K562 (cell line): ENCODE results near the gene DUSP10. TPM values are rescaled to one million over a fixed set of nuclear protein-coding genes. Genes with fewer than 3 reads are reported as not detected.

Experiments
- CBX3 ChIP-seq, 2 experiments: IDR thresholded peaks; 1 replicate in 1 of 2; 2 replicates in 1 of 2; pipeline ENCODE4 v1.6.1; 2012; ENCODE audit warnings: inconsistent platforms in 2 of 2, low read length in 2 of 2, borderline replicate concordance in 1 of 2, control low read depth in 1 of 2
- CEBPB ChIP-seq: fragments of 450-650 bp; IDR thresholded peaks from 2 replicates; pipeline ENCODE4 v1.6.1; 2016; ENCODE audit warnings: missing genetic modification characterization, missing compliant biosample characterization
- CREM ChIP-seq: IDR thresholded peaks from 2 replicates; pipeline ENCODE4 v1.6.1; 2014; ENCODE audit warnings: antibody characterized with exemption, low read depth
- FOXJ2 ChIP-seq: fragments of 200-800 bp; sonication (Bioruptor generic); IDR thresholded peaks from 2 replicates; pipeline ENCODE4 v1.6.1; 2016; ENCODE audit warnings: missing genetic modification characterization, missing compliant biosample characterization
- GABPB2 ChIP-seq: fragments of 250-450 bp; sonication (Bioruptor Pico); conservative IDR thresholded peaks from 2 replicates; pipeline ENCODE4 v1.5.1; 2021; ENCODE audit warnings: mild to moderate bottlenecking
- GMEB1 ChIP-seq: fragments of 250-450 bp; sonication (Bioruptor Pico); IDR thresholded peaks from 2 replicates; pipeline ENCODE4 v1.4.0; 2020; ENCODE audit warnings: mild to moderate bottlenecking
- POLR2A ChIP-seq: fragments of 450-650 bp; conservative IDR thresholded peaks from 2 replicates; pipeline ENCODE4 v1.6.1; 2016
- ZBTB11 ChIP-seq, 3 experiments: fragments of 200-800 bp in 1 of 3; fragments of 250-450 bp in 1 of 3; fragments of 450-650 bp in 1 of 3; sonication (Bioruptor Pico) in 1 of 3; sonication (Bioruptor generic) in 1 of 3; formaldehyde crosslinking in 1 of 3; IDR thresholded peaks; 2 replicates each; pipeline versions ENCODE4 v1.6.1 to v1.8.0; 2016 to 2022; ENCODE audit warnings: mild to moderate bottlenecking in 2 of 3, missing genetic modification characterization in 2 of 3, missing compliant biosample characterization in 1 of 3, moderate library complexity in 1 of 3
- ZBTB26 ChIP-seq: fragments of 450-650 bp; formaldehyde crosslinking; IDR thresholded peaks from 2 replicates; pipeline ENCODE4 v1.4.0; 2022; ENCODE audit warnings: missing genetic modification characterization
- ZBTB40 ChIP-seq, 2 experiments: fragments of 450-650 bp in 1 of 2; sonication (generic) in 1 of 2; formaldehyde crosslinking in 1 of 2; IDR thresholded peaks; 2 replicates each; pipeline versions ENCODE4 v1.7.1 to v1.9.0; 2016 to 2022; ENCODE audit warnings: inconsistent platforms in 1 of 2, mild to moderate bottlenecking in 1 of 2, missing genetic modification reagents in 1 of 2
- ZNF324 ChIP-seq: fragments of 250-450 bp; sonication (Bioruptor Pico); IDR thresholded peaks from 2 replicates; pipeline ENCODE4 v1.4.0; 2020; ENCODE audit warnings: mild to moderate bottlenecking
- ZNF583 ChIP-seq: fragments of 250-450 bp; sonication (Bioruptor Pico); IDR thresholded peaks from 2 replicates; pipeline ENCODE4 v1.4.0; 2020
- polyA plus RNA-seq, 8 experiments: library from polyadenylated mRNA; depleted of rRNA in 4 of 8; stranded (reverse) in 5 of 8; unstranded in 3 of 8; fragments of >200 nt; fragmentation: Nextera tagmentation in 2 of 8; fragmentation: Illumina TruSeq in 1 of 8; extraction: Ambion mirVana in 2 of 8; extraction: Trizol in 1 of 8; gene quantifications; 2 replicates each; pipeline versions ENCODE4 v1.2.1 to v1.2.3, GENCODE V29; 2011 to 2014; ENCODE audit warnings: inconsistent platforms in 1 of 8, missing spikeins in 1 of 8
- total RNA-seq, 7 experiments: library from RNA; depleted of rRNA in 6 of 7; stranded (reverse); fragments of >200 nt in 6 of 7; fragmentation: Illumina TruSeq in 2 of 7; extraction: Trizol in 2 of 7; gene quantifications; 2 replicates each; pipeline versions ENCODE4 v1.2.1 to v1.2.3, GENCODE V29; 2011 to 2021; ENCODE audit warnings: low replicate concordance in 1 of 7

The DUSP10 gene
- total and polyA plus RNA-seq, 9 of the 15 experiments (the other 6 are each of a cell fraction or from before 2014, with no cell fraction given) = 1.7 to 8.3 (median 6.1) TPM

GRCh38 chr1:221708076-221708571 lies 33.8 kb downstream of the DUSP10 start (continued):
- TF ChIP-seq ZBTB40 (IDR thresholded peaks at IDR 0.05) = peak; percentile 56
- TF ChIP-seq ZBTB40 (CRISPR knock-in tag; IDR thresholded peaks at IDR 0.05) = no peak
- no peak for TF ChIP-seq ZNF324
- peak; percentile 41 for TF ChIP-seq ZBTB26 (CRISPR knock-in tag)
- TF ChIP-seq POLR2A = no peak; the same call in 1 of the 2 replicates
- TF ChIP-seq GABPB2 (CRISPR knock-in tag) = no peak
- TF ChIP-seq CBX3 (IDR thresholded peaks at IDR 0.05; ENCODE audit: borderline replicate concordance in 1 of 2, low read length in 2 of 2) = peak in 1 of 2 experiments; percentile 97; a peak in 2 of 3 replicates
- peak; percentile 45; the same call in 1 of the 2 replicates for TF ChIP-seq FOXJ2
- TF ChIP-seq GMEB1 (CRISPR knock-in tag) = peak; percentile 44; the same call in 1 of the 2 replicates
- TF ChIP-seq CEBPB = peak; percentile 100
- peak; percentile 52; the same call in 1 of the 2 replicates for TF ChIP-seq CREM
- TF ChIP-seq ZNF583 (CRISPR knock-in tag) = 0 out of 2 replicates have a peak, but pooled peaks have one; percentile 41
- peak in 1 of 3 experiments; percentile 70; a peak in 2 of 6 replicates for TF ChIP-seq ZBTB11 (CRISPR knock-in tag; IDR thresholded peaks at IDR 0.05)
